GM23248 (cell line): ENCODE measurements around the gene ZIC4. TPM values are rescaled to one million over a fixed set of nuclear protein-coding genes. Genes with fewer than 3 reads are reported as not detected.

Experiments
- DNase-seq: peaks from one replicate; pipeline ENCODE4 v3.0.0-alpha.2; 2015
- H2AFZ ChIP-seq: fragments of 200-600 bp; sonication (generic); 2 replicates; pipeline ENCODE4 v1.6.1; 2016; ENCODE audit warnings: antibody characterized with exemption
- H3F3A ChIP-seq: fragments of 200-600 bp; sonication (generic); 2 replicates; pipeline ENCODE4 v1.6.1; 2016; ENCODE audit warnings: mild to moderate bottlenecking, antibody characterized with exemption, mixed run types; ENCODE audit not compliant: insufficient read depth
- H3K27ac ChIP-seq: fragments of 200-600 bp; sonication (generic); 2 replicates; pipeline ENCODE4 v1.5.1; 2016; ENCODE audit warnings: mild to moderate bottlenecking
- H3K27me3 ChIP-seq: fragments of 200-600 bp; sonication (generic); replicated peaks from 2 replicates; pipeline ENCODE4 v1.6.1; 2016; ENCODE audit warnings: mild to moderate bottlenecking; ENCODE audit not compliant: insufficient read depth
- H3K36me3 ChIP-seq: fragments of 200-600 bp; sonication (generic); 2 replicates; pipeline ENCODE4 v1.6.1; 2016; ENCODE audit warnings: low read depth, mild to moderate bottlenecking
- H3K4me1 ChIP-seq: fragments of 200-600 bp; sonication (generic); 2 replicates; pipeline ENCODE4 v1.6.1; 2016; ENCODE audit warnings: mild to moderate bottlenecking; ENCODE audit not compliant: insufficient read depth
- H3K4me2 ChIP-seq: fragments of 200-600 bp; sonication (generic); one replicate; pipeline ENCODE4 v1.6.1; 2016; ENCODE audit warnings: mild to moderate bottlenecking; ENCODE audit not compliant: unreplicated experiment
- H3K4me3 ChIP-seq: fragments of 200-600 bp; sonication (generic); 2 replicates; pipeline ENCODE4 v1.5.1; 2016; ENCODE audit warnings: mild to moderate bottlenecking
- H3K79me2 ChIP-seq: fragments of 200-600 bp; sonication (generic); 2 replicates; pipeline ENCODE4 v1.6.1; 2016; ENCODE audit warnings: mild to moderate bottlenecking; ENCODE audit not compliant: insufficient read depth
- H3K9ac ChIP-seq: fragments of 200-600 bp; sonication (generic); 2 replicates; pipeline ENCODE4 v1.6.1; 2016; ENCODE audit warnings: mild to moderate bottlenecking
- H3K9me2 ChIP-seq: fragments of 200-600 bp; sonication (generic); 2 replicates; pipeline ENCODE4 v1.6.1; 2016; ENCODE audit warnings: mixed run types, mild to moderate bottlenecking, moderate library complexity; ENCODE audit not compliant: insufficient read depth
- H3K9me3 ChIP-seq: fragments of 200-600 bp; sonication (generic); one replicate; pipeline ENCODE4 v1.6.1; 2017; ENCODE audit warnings: low read depth
- H4K20me1 ChIP-seq: fragments of 200-600 bp; sonication (generic); 2 replicates; pipeline ENCODE4 v1.6.0; 2016; ENCODE audit not compliant: insufficient read depth
- EZH2 ChIP-seq: fragments of 200-600 bp; sonication (generic); IDR thresholded peaks from 2 replicates; pipeline ENCODE4 v1.6.1; 2018; ENCODE audit warnings: antibody characterized with exemption, mild to moderate bottlenecking; ENCODE audit not compliant: insufficient read depth, poor library complexity, severe bottlenecking
- EZH2phosphoT487 ChIP-seq: fragments of 200-600 bp; sonication (generic); IDR thresholded peaks from 2 replicates; pipeline ENCODE4 v1.6.1; 2018; ENCODE audit warnings: antibody characterized with exemption, moderate library complexity, mild to moderate bottlenecking, low read depth; ENCODE audit not compliant: insufficient read depth
- WGBS, 2 experiments: methylation state at CpG; one replicate each; pipeline ENCODE4 v1.1.6; 2015 to 2017; ENCODE audit warnings: low lambda C conversion rate in 2 of 2, low coverage in 1 of 2; ENCODE audit errors: missing lambda C conversion rate in 2 of 2; 5-methylcytosine and 5-hydroxymethylcytosine counted together
- in situ Hi-C: fragments of 300-500 bp; cut with MboI; formaldehyde crosslinking; loops from 2 replicates; pipeline ENCODE4 v1.15.0; 2020
- polyA plus RNA-seq: library from polyadenylated mRNA; unstranded; fragments of >200 nt; fragmentation: Nextera tagmentation; extraction: Ambion mirVana; gene quantifications from 2 replicates; pipeline ENCODE4 v1.2.1, GENCODE V29; 2016
- total RNA-seq: library from RNA; depleted of rRNA; stranded (reverse); fragments of >200 nt; shearing (Covaris generic); gene quantifications from 2 replicates; pipeline ENCODE4 v1.2.3, GENCODE V29; 2014

Gene ZIC4
- total and polyA plus RNA-seq, 2 experiments from 2014 or later, result 4.3 to 7.0 TPM

GRCh38 chr3:147355084-147355752 is 51.1 kb downstream of the ZIC4 start:
- Histone ChIP-seq H3K27me3 (peaks cover 66% of the 10 kb centered on the region), H3K4me2 (no peak overlapping the region), H3K36me3 (no peaks in the 10 kb centered on the region), H3K9ac (no peak overlapping the region), H3K27ac (no peak overlapping the region), H3K4me3 (no peak overlapping the region), H3K4me1 (no peaks in the 10 kb centered on the region), H3K9me2 (no peaks in the 10 kb centered on the region), H3F3A (no peaks in the 10 kb centered on the region), H4K20me1 (no peaks in the 10 kb centered on the region), H3K9me3 (no peaks in the 10 kb centered on the region), H2AFZ (no peak overlapping the region), H3K79me2 (no peaks in the 10 kb centered on the region)
- DNase-seq, result no peak
- in situ Hi-C loops, result no loop called here
- TF ChIP-seq EZH2 (peak; percentile 4), EZH2phosphoT487 (no peak)
- 25 to 28% methylated on average over 18 of the region's 18 CpGs for WGBS, 2 experiments

DNA sequence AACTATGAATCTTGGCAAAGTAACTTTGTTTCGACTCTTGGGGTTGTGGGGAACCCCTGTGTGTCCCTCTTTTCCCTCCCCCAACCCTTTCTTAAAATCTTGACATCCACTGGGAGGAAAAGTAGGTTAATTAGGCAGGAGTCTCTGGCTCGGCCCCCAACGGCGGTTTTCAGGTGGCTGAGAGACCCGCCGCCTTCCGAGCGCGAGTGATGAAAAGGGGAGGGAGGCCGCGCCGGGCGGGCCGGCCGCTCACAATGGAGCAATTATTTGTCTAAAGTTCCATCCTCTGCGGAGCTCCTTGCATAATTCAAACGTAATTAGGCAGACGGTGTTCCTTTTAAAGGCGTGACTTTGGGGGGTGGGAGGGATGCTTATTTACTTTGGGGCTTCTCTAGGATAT is 51.7 kb downstream of the ZIC4 start:
- no peak overlapping the region for H3K27ac ChIP-seq
- H2AFZ ChIP-seq, result no peak overlapping the region
- peaks cover 60% of the 10 kb centered on the region for H3K27me3 ChIP-seq
- H3K9ac ChIP-seq, result no peak overlapping the region
- H3K9me2 ChIP-seq, result no peaks in the 10 kb centered on the region
- in situ Hi-C loops, result no loop called here
- H3K4me2 ChIP-seq, result no peak overlapping the region
- H3F3A ChIP-seq, result no peaks in the 10 kb centered on the region
- no peaks in the 10 kb centered on the region for H3K4me1 ChIP-seq
- no peaks in the 10 kb centered on the region for H4K20me1 ChIP-seq
- WGBS, 2 experiments, result 40 to 41% methylated on average over 19 of the region's 19 CpGs
- DNase-seq, result no peak
- H3K36me3 ChIP-seq, result no peaks in the 10 kb centered on the region
- no peaks in the 10 kb centered on the region for H3K9me3 ChIP-seq
- no peak overlapping the region for H3K4me3 ChIP-seq
- no peaks in the 10 kb centered on the region for H3K79me2 ChIP-seq
- TF ChIP-seq EZH2 (peak; percentile 17), EZH2phosphoT487 (no peak)

GRCh38 chr3:147351301-147351700 is 55.0 kb downstream of the ZIC4 start:
- no peak overlapping the region for H3K27ac ChIP-seq
- TF ChIP-seq EZH2phosphoT487 (no peak), EZH2 (no peak)
- H3K4me1 ChIP-seq, result no peaks in the 10 kb centered on the region
- 70 to 71% methylated on average over 2 of the region's 2 CpGs for WGBS, 2 experiments
- in situ Hi-C loops, result no loop called here
- H3K4me3 ChIP-seq, result no peak overlapping the region
- no peak overlapping the region for H3K4me2 ChIP-seq
- no peaks in the 10 kb centered on the region for H3K9me2 ChIP-seq
- no peak overlapping the region for H3K9ac ChIP-seq
- H3F3A ChIP-seq, result no peaks in the 10 kb centered on the region
- no peak overlapping the region for H2AFZ ChIP-seq
- peaks cover 28% of the 10 kb centered on the region for H3K27me3 ChIP-seq
- DNase-seq, result no peak
- H4K20me1 ChIP-seq, result no peaks in the 10 kb centered on the region
- H3K36me3 ChIP-seq, result no peaks in the 10 kb centered on the region
- no peaks in the 10 kb centered on the region for H3K9me3 ChIP-seq
- H3K79me2 ChIP-seq, result no peaks in the 10 kb centered on the region

GRCh38 chr3:147348976-147349375 is 57.4 kb downstream of the ZIC4 start:
- 83 to 84% methylated on average over 1 of the region's 1 CpG for WGBS, 2 experiments
- Histone ChIP-seq H3K27ac (no peak overlapping the region), H3F3A (no peaks in the 10 kb centered on the region), H2AFZ (no peak overlapping the region), H3K9me2 (no peaks in the 10 kb centered on the region), H3K9me3 (no peaks in the 10 kb centered on the region), H3K4me3 (no peak overlapping the region), H4K20me1 (no peaks in the 10 kb centered on the region), H3K4me1 (no peaks in the 10 kb centered on the region), H3K4me2 (no peak overlapping the region), H3K9ac (no peak overlapping the region), H3K27me3 (peaks cover 5% of the 10 kb centered on the region; the same call in 1 of the 2 replicates), H3K36me3 (no peaks in the 10 kb centered on the region), H3K79me2 (no peaks in the 10 kb centered on the region)
- no peak for TF ChIP-seq EZH2phosphoT487
- DNase-seq, result no peak
- in situ Hi-C loops, result no loop called here
